ENCODE results near the gene CACNA1C. TPM values are rescaled to one million over a fixed set of nuclear protein-coding genes. Genes with fewer than 3 reads are reported as not detected.
"Not testable (repeated sequence)": the region's sequence is repeated elsewhere in the genome, so short reads cannot be mapped to it uniquely, and the experiment has no call there.

Gene CACNA1C
- total RNA-seq, 2 experiments from 2014 or later = 0.04 TPM

DNA sequence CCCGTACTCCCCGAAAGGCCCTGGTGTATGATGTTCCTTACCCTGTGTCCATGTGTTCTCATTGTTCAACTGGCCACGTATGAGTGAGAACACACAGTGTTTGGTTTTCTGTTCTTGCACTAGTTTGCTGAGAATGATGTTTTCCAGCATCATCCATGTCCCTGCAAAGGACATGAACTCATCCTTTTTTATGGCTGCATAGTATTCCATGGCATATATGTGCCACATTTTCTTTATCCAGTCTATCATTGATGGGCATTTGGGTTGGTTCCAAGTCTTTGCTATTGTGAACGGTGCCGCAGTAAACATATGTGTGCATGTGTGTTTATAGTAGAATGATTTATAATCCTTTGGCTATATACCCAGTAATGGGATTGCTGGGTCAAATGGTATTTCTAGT, 49.9 kb downstream of the CACNA1C start:
- CTCF ChIA-PET, POLR2A ChIA-PET: not testable (repeated sequence)

GRCh38 chr12:2105387-2105786, 52.6 kb downstream of the CACNA1C start:
- POLR2A ChIA-PET, CTCF ChIA-PET: not testable (repeated sequence)

GRCh38 chr12:2108166-2108565, 55.4 kb downstream of the CACNA1C start:
- CTCF ChIA-PET = no interaction called here
- POLR2A ChIA-PET = no interaction called here

GRCh38 chr12:2108975-2109671, 56.3 kb downstream of the CACNA1C start:
- POLR2A ChIA-PET = no interaction called here
- CTCF ChIA-PET = no interaction called here

DNA sequence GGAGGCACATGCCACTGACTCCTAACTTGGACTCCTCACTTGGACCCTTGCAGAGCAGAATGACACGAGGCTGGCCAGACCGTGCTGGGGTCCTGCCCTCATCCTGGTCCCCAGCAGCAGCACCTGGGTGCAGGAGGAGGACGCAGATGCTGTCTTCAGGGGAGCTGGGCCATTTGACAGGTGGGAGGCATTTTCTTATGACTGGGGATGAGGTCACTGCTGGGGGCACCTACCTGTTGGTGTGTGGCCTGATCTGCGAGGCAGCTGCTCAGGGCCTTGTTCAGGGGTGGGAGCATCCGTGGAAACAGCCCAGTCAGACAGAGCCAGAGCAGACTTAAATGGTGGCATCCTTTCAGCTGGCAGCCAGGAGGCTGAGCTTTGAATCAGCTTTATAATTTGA, 57.3 kb downstream of the CACNA1C start:
- POLR2A ChIA-PET = no interaction called here
- CTCF ChIA-PET = no interaction called here

GRCh38 chr12:2110849-2111566, 58.2 kb downstream of the CACNA1C start:
- CTCF ChIA-PET = no interaction called here
- POLR2A ChIA-PET = no interaction called here

DNA sequence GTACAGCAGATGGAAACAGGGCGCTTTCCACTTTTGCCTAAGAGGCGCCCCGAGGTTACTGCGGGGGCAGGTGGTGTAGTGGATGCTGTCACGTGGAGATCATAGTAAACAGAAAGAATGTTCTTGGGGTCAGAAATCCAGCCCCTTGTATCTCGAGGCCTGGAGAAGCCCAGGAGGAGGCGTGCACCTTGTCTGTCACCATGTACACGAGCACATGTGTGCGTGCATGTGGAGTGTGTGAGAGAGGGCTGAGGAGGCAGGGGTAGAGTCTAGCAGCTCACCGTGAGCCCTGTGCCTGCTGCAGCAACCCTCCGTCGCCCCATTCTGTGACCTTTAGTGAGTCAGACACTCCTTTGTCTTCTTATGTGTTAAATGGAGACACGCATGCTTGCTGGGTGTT, 59.0 kb downstream of the CACNA1C start:
- POLR2A ChIA-PET = no interaction called here
- CTCF ChIA-PET = no interaction called here

DNA sequence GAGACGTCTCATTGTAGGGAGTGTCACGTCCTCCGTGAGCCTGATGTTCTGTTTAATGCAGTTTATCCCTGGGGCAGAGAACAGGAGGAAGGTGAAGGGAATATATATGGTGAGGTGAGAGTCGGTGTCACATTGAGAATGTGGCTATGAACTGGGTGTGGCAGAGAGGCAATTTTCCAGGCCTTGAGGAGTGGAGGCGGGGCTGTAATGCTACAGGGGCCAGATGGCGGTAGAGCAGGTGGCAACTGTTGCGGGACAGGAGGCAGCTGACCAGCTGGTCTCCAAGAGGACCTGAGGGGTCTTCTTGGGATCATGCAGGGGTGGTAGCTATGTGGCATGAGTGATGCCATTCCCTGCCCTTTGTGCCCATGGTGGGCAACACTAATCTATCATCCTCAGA, 59.6 kb downstream of the CACNA1C start:
- CTCF ChIA-PET = no interaction called here
- POLR2A ChIA-PET = no interaction called here

- CTCF ChIA-PET = no interaction called here
- POLR2A ChIA-PET = no interaction called here
These were observed 60.5 kb downstream of the CACNA1C start for GRCh38 chr12:2113119-2113912.

DNA sequence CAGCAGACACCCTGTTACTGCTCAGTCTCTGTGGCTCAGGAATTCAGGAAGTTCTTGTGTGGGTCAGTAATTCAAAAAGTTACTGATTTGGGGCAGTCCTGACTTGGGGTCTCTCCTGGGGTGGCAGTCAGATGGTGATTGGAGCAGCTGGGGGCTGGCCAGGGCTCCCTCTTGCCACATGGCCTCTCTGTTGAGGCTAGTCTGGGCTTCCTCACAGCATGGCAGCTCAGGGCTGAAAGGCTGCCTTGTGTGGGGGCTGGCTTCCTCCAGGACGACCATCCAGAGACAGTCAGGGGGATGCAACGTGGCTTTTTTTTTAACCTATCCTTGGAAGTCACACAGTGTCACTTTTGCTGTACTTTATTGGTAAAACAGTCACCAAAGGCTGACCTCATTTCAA, 61.3 kb downstream of the CACNA1C start:
- POLR2A ChIA-PET = no interaction called here
- CTCF ChIA-PET = no interaction called here

- POLR2A ChIA-PET = no interaction called here
- CTCF ChIA-PET = interaction anchor here (0.6 kb wide), 1 partner anchor 1291 kb away, joined by 3 read pairs; no protein-coding TSS in a partner anchor
These were observed 62.5 kb downstream of the CACNA1C start for GRCh38 chr12:2115101-2115845.

GRCh38 chr12:2117541-2117940, 64.8 kb downstream of the CACNA1C start:
- CTCF ChIA-PET = no interaction called here
- POLR2A ChIA-PET = no interaction called here

- ChIA-PET CTCF (no interaction called here), POLR2A (no interaction called here)
These were observed 65.3 kb downstream of the CACNA1C start for GRCh38 chr12:2118061-2118460.

GRCh38 chr12:2118481-2119255, 65.9 kb downstream of the CACNA1C start:
- POLR2A ChIA-PET = no interaction called here
- CTCF ChIA-PET = no interaction called here

- POLR2A ChIA-PET = no interaction called here
These were observed 66.5 kb downstream of the CACNA1C start for GRCh38 chr12:2119266-2119665.

DNA sequence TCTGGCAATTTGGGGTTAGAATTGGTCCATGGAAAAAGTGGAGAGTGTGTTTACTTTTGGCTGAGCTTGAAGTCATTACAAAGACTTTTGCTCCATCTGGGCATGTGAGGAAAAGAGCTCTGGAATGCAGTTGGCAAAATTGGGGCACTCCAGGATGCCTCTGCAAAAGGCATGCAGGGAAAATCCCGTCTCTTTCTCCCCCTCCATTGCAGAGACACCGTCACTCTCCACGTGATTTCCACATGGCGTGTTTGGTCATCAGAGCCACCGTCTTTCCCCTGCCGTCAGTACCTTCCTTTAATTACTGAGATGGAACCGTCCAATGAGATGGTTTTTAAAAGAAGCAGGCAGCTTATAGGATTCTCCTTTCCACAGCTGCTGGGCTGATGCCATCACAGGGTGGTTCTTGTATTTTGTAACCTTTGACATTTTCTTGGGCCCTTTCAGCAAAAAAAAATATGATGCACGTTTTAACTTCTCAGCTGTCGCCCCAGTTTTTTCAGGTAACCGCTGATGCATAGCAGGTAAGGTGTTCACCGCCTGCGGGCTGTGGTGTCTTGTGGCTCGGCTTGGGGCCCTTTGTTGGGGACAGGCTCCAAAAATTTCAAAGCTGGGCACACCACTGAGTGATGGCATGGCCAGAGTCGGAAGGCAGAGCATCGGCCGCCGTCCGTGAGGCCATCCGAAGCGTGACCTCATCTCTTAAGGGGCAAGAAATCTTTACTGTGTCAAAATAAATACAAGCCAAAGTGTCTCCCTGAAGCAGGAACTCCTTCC, 68.4 kb downstream of the CACNA1C start:
- ChIA-PET POLR2A (no interaction called here), CTCF (no interaction called here)

More at GRCh38 chr12:2119266-2119665, 66.5 kb downstream of the CACNA1C start:
- CTCF ChIA-PET = no interaction called here

DNA sequence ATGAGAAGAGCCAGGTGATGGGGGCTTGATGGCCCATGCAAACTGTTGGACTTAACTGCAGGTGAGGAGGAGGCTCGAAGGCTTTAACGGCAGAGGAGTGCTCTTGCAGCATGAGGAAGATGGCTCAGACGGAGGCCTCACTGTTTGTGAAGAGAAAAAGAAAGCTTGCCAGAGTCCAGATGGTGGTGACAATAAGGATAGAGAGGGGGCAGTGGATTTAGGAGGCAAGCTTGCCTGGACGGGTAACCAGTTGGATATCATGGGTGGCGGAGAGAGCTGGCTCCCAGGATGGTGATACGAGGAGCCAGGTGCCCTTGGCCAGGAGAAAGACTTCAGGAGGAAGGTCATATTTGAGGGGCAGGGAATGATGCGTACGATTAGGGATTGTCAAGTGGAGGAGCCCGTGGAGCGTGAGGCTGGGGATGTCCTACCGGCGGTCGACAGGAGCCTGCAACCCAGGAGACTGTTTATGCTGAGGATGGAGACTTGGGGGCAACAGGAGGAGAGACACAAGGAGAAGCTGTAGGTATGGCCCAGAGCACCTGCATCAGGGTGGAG, 71.8 kb downstream of the CACNA1C start:
- ChIA-PET CTCF (no interaction called here), POLR2A (no interaction called here)

DNA sequence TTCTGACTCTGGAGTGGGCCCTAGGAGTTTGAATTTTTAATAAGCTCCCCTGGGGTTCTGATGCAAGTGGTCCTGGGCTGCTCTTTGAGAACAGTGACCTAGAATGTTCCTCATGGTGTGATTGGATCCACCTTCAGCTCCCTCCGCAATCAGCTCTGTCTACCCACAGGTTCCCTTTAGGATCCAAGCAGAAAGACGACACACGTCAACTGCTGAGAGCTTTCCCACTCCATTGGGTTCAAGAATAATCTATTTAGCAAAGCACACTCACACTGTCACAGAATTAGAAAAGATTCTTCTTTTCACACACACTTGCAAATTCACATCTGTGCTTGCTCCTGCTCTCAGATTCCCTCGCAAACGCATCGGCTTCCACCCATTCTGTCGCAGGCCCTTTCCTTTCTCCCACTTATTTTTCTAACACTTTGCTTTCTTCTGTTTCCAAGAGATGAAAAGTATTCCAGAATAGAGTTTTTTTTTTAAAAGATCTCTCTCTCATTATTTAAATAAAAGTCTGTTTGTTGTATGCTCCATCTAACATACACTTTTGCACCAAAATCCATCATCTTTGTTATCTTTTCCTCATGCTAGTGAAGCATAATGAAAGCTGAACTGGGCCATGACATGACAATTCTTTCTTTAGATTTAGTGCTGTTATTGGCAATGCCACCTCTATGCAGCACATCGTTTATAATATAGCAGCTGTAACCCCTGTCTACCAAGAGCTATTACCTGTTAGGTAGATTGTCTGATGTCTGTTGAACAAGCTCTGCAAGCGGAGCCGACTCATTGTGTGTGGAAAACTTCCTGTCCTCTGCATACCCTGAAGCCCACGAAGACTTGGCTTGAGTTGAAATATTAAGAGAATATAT, 73.1 kb downstream of the CACNA1C start:
- POLR2A ChIA-PET = no interaction called here
- CTCF ChIA-PET = no interaction called here
